ENCODE measurements around the gene SASH1.

GRCh38 chr6:148379481-148379880, 36.8 kb downstream of the SASH1 start:
- TF ChIP-seq MYC (IDR thresholded peaks at IDR 0.05; ENCODE audit: low read depth, low read length) (no peak), POLR2A (IDR thresholded peaks at IDR 0.05; ENCODE audit: low read depth, low read length) (no peak)

Measured in endothelial cell of umbilical vein (primary cell).